HepG2 (cell line): ENCODE measurements around the gene SLC7A6OS. TPM values are rescaled to one million over a fixed set of nuclear protein-coding genes. Genes with fewer than 3 reads are reported as not detected.
A peak's percentile ranks its signal among the peaks of the same experiment; 100 is the strongest.

ENCODE experiments used
- AGO1 ChIP-seq: fragments of 200-400 bp; formaldehyde crosslinking; IDR thresholded peaks from 2 replicates; pipeline ENCODE4 v1.6.1; 2017; ENCODE audit warnings: mild to moderate bottlenecking, low read depth, low read length, moderate library complexity; ENCODE audit not compliant: poor library complexity, severe bottlenecking
- BHLHE40 ChIP-seq: IDR thresholded peaks from 2 replicates; pipeline ENCODE4 v1.6.1; 2011; ENCODE audit warnings: low read length, improper control_type of control experiment
- CBX2 ChIP-seq, 2 experiments: fragments of 200-600 bp in 1 of 2; sonication (generic); formaldehyde crosslinking in 1 of 2; IDR thresholded peaks; 2 replicates each; pipeline versions ENCODE4 v1.7.0 to v1.8.1; 2018 to 2022; ENCODE audit warnings: low read depth in 2 of 2, low read length in 1 of 2, mild to moderate bottlenecking in 1 of 2, missing genetic modification reagents in 1 of 2
- DMTF1 ChIP-seq: sonication (generic); formaldehyde crosslinking; IDR thresholded peaks from 2 replicates; pipeline ENCODE4 v1.4.0; 2020; ENCODE audit warnings: mild to moderate bottlenecking, missing genetic modification reagents
- GABPB1 ChIP-seq: IDR thresholded peaks from 2 replicates; pipeline ENCODE4 v1.6.1; 2016; ENCODE audit warnings: mild to moderate bottlenecking, missing genetic modification reagents, moderate library complexity, missing compliant biosample characterization
- HDAC2 ChIP-seq: sonication (generic); formaldehyde crosslinking; IDR thresholded peaks from 2 replicates; pipeline ENCODE4 v1.4.0; 2020; ENCODE audit warnings: missing genetic modification reagents
- HDAC6 ChIP-seq: fragments of 200-600 bp; sonication (generic); IDR thresholded peaks from 2 replicates; pipeline ENCODE4 v1.7.0; 2017; ENCODE audit warnings: mild to moderate bottlenecking, antibody characterized with exemption, low read length, low read depth
- LCORL ChIP-seq, 2 experiments: fragments of 450-650 bp in 1 of 2; sonication (generic) in 1 of 2; formaldehyde crosslinking in 1 of 2; IDR thresholded peaks; 2 replicates each; pipeline versions ENCODE4 v1.5.0 to v1.6.1; 2017 to 2020; ENCODE audit warnings: antibody characterized with exemption in 1 of 2, missing genetic modification reagents in 1 of 2
- MIER3 ChIP-seq: IDR thresholded peaks from 2 replicates; pipeline ENCODE4 v1.6.1; 2016; ENCODE audit warnings: missing compliant biosample characterization, borderline replicate concordance
- MXI1 ChIP-seq: IDR thresholded peaks from 3 replicates; pipeline ENCODE4 v1.6.1; 2012; ENCODE audit warnings: low read depth, low read length, inconsistent platforms, borderline replicate concordance
- PLRG1 ChIP-seq: fragments of 450-650 bp; conservative IDR thresholded peaks from 2 replicates; pipeline ENCODE4 v1.6.1; 2016
- SATB2 ChIP-seq: sonication (generic); formaldehyde crosslinking; IDR thresholded peaks from 2 replicates; pipeline ENCODE4 v1.5.0; 2020; ENCODE audit warnings: missing genetic modification reagents
- SNAPC2 ChIP-seq: sonication (generic); formaldehyde crosslinking; IDR thresholded peaks from 2 replicates; pipeline ENCODE4 v1.8.1; 2022; ENCODE audit warnings: mild to moderate bottlenecking, missing genetic modification reagents
- TARDBP ChIP-seq: sonication (generic); formaldehyde crosslinking; IDR thresholded peaks from 2 replicates; pipeline ENCODE4 v1.8.0; 2022; ENCODE audit warnings: mild to moderate bottlenecking, missing genetic modification reagents
- WIZ ChIP-seq: sonication (generic); formaldehyde crosslinking; IDR thresholded peaks from 2 replicates; pipeline ENCODE4 v1.5.1; 2020; ENCODE audit warnings: mild to moderate bottlenecking, missing genetic modification reagents
- ZGPAT ChIP-seq: IDR thresholded peaks from 2 replicates; pipeline ENCODE4 v1.6.1; 2016; ENCODE audit warnings: mild to moderate bottlenecking
- ZMYM2 ChIP-seq: sonication (generic); formaldehyde crosslinking; IDR thresholded peaks from 2 replicates; pipeline ENCODE4 v1.8.0; 2022; ENCODE audit warnings: mild to moderate bottlenecking, missing genetic modification reagents
- ZNF337 ChIP-seq: sonication (generic); formaldehyde crosslinking; IDR thresholded peaks from 2 replicates; pipeline ENCODE4 v1.5.1; 2020; ENCODE audit warnings: missing genetic modification reagents, low read depth, mild to moderate bottlenecking, borderline replicate concordance
- ZNF512 ChIP-seq: sonication (generic); formaldehyde crosslinking; IDR thresholded peaks from 2 replicates; pipeline ENCODE4 v1.4.0; 2020; ENCODE audit warnings: mild to moderate bottlenecking, missing genetic modification reagents
- ZNF567 ChIP-seq: sonication (generic); formaldehyde crosslinking; IDR thresholded peaks from 2 replicates; pipeline ENCODE4 v1.8.1; 2023; ENCODE audit warnings: mild to moderate bottlenecking, missing genetic modification reagents, borderline replicate concordance
- polyA plus RNA-seq, 8 experiments: library from polyadenylated mRNA; depleted of rRNA in 3 of 8; stranded (reverse) in 7 of 8; unstranded in 1 of 8; fragments of >200 nt; fragmentation: Illumina TruSeq in 4 of 8; extraction: Trizol in 4 of 8; gene quantifications; 2 replicates each; pipeline versions ENCODE4 v1.2.1 to v1.2.3, GENCODE V29; 2011 to 2016; ENCODE audit warnings: low read depth in 4 of 8, missing spikeins in 1 of 8, mixed read lengths in 1 of 8; ENCODE audit not compliant: insufficient read depth in 1 of 8
- total RNA-seq, 5 experiments: library from RNA; depleted of rRNA; stranded (reverse); fragments of >200 nt; fragmentation: Illumina TruSeq; extraction: Trizol; gene quantifications; 2 replicates each; pipeline ENCODE4 v1.2.3, GENCODE V29; 2016; ENCODE audit warnings: low read depth in 1 of 5
- TF ChIP-seq, protein P1 (sequence below): sonication (generic); formaldehyde crosslinking; IDR thresholded peaks from 2 replicates; pipeline ENCODE4 v1.9.0; 2021; ENCODE audit warnings: missing genetic modification reagents, borderline replicate concordance

Gene SLC7A6OS
- total and polyA plus RNA-seq, 2 of the 13 experiments (the other 11 are each of a cell fraction or from before 2014, with no cell fraction given), result 11.2 to 21.5 TPM

GRCh38 chr16:68310774-68311511 is at the start of gene SLC7A6OS, which contains the start of gene PRMT7 (continued):
- TF ChIP-seq ZNF337 (CRISPR knock-in tag) (peak; percentile 100), SATB2 (CRISPR knock-in tag) (peak; percentile 99), ZNF512 (CRISPR knock-in tag) (0 out of 2 replicates have a peak, but pooled peaks have one; percentile 50), GABPB1 (CRISPR knock-in tag) (peak; percentile 93), AGO1 (peak; percentile 87), ZMYM2 (CRISPR knock-in tag) (peak; percentile 97), DMTF1 (CRISPR knock-in tag) (peak; percentile 96), MXI1 (peak; percentile 92; the same call in 2 of the 3 replicates), ZGPAT (peak; percentile 100), PLRG1 (no peak), CBX2 (IDR thresholded peaks at IDR 0.05; ENCODE audit: low read depth, low read length) (no peak), CBX2 (CRISPR knock-in tag; IDR thresholded peaks at IDR 0.05; ENCODE audit: low read depth) (peak; percentile 82; the same call in 1 of the 2 replicates), WIZ (CRISPR knock-in tag) (peak; percentile 97), HDAC2 (CRISPR knock-in tag) (peak; percentile 97), HDAC6 (no peak), TARDBP (CRISPR knock-in tag) (peak; percentile 97), MIER3 (peak; percentile 94), BHLHE40 (peak; percentile 70), ZNF567 (CRISPR knock-in tag) (peak; percentile 98), LCORL (IDR thresholded peaks at IDR 0.05) (no peak), LCORL (CRISPR knock-in tag; IDR thresholded peaks at IDR 0.05) (peak; percentile 93), SNAPC2 (CRISPR knock-in tag) (peak; percentile 99)
- TF ChIP-seq, protein P1, sequence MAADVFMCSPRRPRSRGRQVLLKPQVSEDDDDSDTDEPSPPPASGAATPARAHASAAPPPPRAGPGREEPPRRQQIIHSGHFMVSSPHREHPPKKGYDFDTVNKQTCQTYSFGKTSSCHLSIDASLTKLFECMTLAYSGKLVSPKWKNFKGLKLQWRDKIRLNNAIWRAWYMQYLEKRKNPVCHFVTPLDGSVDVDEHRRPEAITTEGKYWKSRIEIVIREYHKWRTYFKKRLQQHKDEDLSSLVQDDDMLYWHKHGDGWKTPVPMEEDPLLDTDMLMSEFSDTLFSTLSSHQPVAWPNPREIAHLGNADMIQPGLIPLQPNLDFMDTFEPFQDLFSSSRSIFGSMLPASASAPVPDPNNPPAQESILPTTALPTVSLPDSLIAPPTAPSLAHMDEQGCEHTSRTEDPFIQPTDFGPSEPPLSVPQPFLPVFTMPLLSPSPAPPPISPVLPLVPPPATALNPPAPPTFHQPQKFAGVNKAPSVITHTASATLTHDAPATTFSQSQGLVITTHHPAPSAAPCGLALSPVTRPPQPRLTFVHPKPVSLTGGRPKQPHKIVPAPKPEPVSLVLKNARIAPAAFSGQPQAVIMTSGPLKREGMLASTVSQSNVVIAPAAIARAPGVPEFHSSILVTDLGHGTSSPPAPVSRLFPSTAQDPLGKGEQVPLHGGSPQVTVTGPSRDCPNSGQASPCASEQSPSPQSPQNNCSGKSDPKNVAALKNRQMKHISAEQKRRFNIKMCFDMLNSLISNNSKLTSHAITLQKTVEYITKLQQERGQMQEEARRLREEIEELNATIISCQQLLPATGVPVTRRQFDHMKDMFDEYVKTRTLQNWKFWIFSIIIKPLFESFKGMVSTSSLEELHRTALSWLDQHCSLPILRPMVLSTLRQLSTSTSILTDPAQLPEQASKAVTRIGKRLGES (CRISPR knock-in tag), result peak; percentile 97; the same call in 1 of the 2 replicates
